Left cardiac atrium (tissue), 4 donors: ENCODE measurements around the gene ADCY7. TPM values are rescaled to one million over a fixed set of nuclear protein-coding genes. Genes with fewer than 3 reads are reported as not detected.
A peak's percentile ranks its signal among the peaks of the same experiment; 100 is the strongest.

Experiments used
- ATAC-seq, 2 donors: fragments of 200-7000 bp; cut with Tn5 transposase; one replicate each; pipeline ENCODE4 v1.9.1; 2020; ENCODE audit warnings: mild to moderate bottlenecking in 2 of 2, moderate library complexity in 2 of 2
- DNase-seq: peaks from one replicate; pipeline ENCODE4 v3.0.0-alpha.2; 2020
- intact Hi-C, 2 donors: fragments of 100-400 bp; cut with DNase I; formaldehyde crosslinking; loops; one replicate each; pipeline versions ENCODE4 v1.14.1 to v1.15.1; 2022 to 2023
- total RNA-seq, 2 donors: library from RNA; stranded (reverse); fragmentation: NEBNext Ultra II Directional; extraction: Animal tissue kit (Norgen Biotek cat#: 25700); gene quantifications; one replicate each; pipeline ENCODE4 v1.2.1, GENCODE V29; 2021
- donor health status: DM: no; HTN: yes; CAD: no.
- donor health status: DM: no; HTN: yes; CAD: no; lungs with severe emphysema.
- donor health status: DM: yes; HTN: yes; CAD: no.
- donor health status: Dilated cardiomyopathy.

Gene ADCY7
- total RNA-seq, 2 donors from 2014 or later, result 14.3 to 23.7 TPM

DNA sequence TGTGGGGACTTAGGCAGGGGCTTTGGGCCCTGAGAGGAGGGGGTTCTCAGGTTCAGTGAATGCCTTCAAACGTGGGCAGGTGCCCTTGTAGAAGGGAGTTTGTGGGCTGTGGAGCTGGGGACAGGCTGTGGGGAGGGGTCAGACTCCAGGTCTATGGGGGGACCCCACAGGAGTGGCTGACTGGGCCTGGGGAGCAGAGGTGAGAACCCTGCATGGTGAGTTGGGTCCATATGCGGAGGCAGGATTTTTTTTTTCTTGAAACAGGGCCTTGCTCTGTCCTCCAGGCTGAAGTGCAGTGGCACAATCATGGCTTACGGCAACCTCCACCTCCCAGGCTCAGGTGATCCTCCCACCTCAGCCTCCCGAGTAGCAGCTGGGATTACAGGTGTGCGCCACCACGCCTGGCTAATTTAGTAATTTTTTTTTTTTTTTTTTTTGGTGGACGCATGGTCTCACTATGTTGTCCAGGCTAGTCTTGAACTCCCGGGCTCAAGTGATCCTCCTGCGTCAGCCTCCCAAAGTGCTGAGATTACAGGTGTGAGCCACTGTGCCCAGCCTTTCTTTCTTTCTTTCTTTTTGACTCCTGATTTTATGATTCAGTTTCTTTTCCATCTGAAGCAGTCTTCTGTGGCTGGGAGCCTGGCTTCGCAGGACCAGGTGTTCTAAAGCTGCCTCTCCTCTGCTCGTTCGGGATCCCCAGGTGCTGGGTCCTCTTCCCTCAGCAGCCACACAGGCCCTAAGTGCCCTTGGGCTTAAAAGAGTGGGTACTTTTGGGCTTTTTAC, 19.0 kb upstream of the ADCY7 start:
- DNase-seq, result no peak
- intact Hi-C loops, result no loop called here

DNA sequence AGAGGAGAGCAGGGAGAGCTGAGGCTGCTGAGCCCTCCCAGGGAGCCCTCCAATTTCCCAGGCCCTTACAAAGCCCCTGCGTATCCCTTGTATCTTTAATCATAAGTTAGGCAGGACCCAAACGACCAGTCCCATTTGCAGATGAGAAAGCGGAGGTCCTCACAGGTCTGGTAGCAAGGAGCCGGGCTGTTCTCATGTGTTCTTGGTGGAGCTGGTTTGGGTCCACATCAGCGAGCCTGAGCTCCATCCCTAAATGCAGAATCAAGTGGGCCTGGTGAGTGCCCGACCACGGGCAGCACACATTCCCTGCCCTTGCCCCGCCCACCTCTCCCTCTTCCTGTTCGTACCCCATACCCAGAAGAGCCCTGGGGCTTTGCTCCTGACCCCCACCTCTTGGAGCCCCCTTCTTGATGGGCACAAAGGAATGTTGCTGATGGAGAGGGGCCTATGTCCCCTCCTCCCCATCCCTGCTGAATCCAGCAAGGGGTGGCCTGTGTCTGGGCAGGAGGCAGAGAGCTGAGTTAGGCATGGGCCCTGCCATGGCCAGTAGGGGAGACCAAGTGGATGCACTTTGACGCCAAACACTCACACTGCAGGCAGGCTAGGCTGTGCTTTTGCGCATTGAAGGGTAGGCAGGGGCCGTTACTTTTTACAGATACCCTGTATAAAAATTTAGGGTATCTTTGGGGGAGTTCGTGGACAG, 18.3 kb upstream of the ADCY7 start:
- intact Hi-C loops, result no loop called here
- no peak for DNase-seq
- ATAC-seq, result no peak

More for the DNA sequence above, 19.0 kb upstream of the ADCY7 start:
- no peak for ATAC-seq

DNA sequence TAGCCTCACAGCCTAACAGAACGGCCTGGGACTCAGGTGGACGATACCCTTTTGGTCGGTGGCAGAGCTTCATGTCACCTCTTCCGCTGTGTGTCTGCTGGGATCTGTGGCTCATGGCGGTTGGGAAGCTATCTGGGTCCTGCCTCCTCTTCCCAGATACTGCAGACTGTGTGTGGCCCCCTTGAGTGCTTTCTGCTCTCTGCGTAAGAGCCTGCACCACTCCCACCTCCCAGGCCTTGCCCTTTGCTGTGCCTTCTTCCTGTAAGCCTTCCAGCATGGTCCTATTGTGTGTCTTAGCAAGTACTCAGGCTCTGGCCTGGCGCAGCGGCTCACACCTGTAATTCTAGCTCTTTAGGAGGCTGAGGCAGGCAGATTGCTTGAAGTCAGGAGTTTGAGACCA, 17.5 kb upstream of the ADCY7 start:
- DNase-seq (no peak), ATAC-seq (no peak)
- intact Hi-C loops, result no loop called here

DNA sequence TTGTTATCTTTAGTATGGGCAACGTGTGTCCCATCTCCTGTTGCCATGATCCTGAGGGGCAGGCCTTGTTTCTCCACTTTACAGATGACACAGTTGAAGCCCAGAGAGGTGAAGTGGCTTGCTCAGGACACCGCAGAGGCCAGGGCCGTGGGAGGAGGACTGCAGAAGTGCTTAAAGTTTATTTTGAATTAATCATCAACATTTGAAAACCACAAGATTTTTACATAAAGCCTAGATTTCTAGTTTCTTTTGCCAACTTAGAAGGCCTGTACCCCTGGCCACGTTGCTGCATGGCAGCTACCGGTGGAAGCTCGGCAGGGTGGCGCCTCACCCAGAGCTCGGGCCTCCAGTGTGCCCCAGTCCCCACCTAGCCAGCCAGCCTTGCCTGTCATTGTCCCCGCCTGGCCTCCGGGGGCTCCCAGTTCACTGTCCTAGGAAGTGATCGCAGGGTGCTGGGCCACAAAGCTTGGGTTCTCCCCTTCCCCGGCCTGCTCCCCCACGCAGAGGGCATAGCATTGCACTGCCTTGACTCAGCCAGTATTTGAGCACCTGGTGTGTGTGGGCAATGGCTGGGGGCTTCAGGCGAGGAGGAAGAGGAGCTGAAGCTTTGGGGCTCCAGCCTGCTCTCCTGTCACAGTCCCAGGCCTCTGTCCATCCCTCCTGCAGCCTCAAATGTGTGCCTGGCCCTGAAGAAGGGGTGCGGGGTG, 14.8 kb upstream of the ADCY7 start:
- DNase-seq (peak; percentile 27), ATAC-seq (peak in 1 of 2 donors; percentile 30)
- intact Hi-C loops, result no loop called here

DNA sequence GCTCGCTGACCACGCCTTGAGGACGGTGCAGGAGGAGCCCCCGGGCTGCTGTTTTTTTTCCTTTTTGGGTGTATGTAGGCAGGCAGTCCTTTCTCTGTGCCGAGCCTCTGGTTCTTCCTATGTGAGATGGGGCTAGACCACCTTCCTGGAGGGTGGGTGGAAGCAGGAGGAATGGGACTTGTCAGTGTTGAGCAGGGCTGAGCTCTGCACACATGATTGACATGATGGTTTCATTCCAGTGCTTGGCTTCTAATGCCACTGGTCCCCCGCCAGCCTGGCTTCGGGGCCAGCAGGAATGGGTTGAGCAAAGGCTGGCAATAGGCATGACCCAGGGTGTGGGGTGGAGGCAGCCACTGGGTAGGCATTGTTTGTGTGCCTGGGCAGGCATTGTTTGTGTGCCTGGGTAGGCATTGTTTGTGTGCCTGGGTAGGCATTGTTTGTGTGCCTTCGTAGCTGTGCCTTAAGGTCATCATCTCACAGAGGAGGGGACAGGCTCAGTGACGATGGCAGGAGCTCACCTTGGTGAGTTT, 14.2 kb upstream of the ADCY7 start:
- no peak for DNase-seq
- peak; percentile 14 to 79 for ATAC-seq
- intact Hi-C loops, result no loop called here

DNA sequence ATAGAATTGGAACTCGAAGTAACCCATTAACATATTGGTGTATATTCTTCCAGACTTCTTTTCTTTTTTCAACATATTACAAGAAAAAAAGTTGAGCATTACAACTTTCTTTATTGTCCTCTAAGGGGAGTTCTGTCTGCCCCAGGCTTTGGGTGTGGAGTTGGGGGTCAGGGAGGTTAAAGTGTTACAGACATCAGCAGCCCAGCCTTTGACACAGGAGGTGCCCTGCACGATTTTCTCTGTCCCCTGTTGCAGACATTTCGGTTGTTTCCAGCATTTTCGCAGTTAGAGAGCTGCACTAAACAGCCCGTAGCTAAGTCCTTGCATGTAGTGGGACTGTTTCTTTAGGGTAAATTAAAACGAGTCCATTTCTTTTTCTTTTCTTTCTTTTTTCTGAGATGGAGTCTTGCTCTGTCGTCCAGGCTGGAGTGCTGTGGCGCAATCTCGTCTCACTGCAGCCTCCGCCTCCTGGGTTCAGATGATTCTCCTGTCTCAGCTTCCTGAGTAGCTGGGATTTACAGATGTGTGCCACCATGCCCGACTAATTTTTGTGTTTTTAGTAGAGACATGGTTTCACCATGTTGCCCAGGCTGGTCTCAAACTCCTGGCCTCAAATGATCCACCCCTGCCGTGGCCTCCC, 13.4 kb upstream of the ADCY7 start:
- intact Hi-C loops, result no loop called here
- ATAC-seq (no peak), DNase-seq (no peak)

DNA sequence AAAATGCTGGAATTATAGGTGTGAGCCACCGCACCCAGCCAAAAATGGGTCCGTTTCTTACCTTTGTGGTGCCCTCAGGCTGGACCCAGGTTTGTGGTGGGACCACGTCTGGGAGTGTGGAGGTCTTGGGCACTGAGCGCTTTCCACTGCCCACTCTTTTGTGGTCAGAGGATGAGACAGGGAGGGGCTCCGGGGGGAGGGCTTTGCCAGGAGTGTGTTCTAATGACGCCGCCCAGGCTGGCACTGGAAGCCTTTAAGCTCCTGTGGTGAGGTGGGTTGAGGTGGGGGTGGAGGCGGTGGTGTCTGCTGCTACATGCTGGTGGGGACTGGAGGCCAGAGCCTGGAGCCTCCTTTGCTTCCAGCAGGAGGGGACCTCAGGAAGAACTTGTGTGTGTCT, 12.8 kb upstream of the ADCY7 start:
- DNase-seq (no peak), ATAC-seq (no peak)
- intact Hi-C loops, result no loop called here

DNA sequence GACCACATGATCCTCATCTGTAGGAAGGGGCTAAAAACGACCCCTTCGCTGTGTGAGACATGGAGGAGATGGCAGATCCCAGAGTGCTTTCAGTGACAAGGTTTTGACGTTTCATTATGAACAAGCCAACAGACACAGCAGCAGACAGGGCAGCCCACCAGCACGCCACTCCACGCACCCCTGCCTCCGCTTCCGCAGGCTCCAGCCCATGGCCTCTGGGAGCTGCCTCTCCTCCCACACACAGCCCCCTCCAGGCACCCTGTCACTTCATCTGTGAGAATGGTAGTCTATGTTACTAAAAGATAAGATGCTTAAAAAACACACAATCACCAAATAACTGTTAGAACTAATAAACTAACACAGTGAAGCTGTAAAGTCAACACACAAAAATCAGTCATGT, 12.3 kb upstream of the ADCY7 start:
- DNase-seq (no peak), ATAC-seq (no peak)
- intact Hi-C loops, result no loop called here

DNA sequence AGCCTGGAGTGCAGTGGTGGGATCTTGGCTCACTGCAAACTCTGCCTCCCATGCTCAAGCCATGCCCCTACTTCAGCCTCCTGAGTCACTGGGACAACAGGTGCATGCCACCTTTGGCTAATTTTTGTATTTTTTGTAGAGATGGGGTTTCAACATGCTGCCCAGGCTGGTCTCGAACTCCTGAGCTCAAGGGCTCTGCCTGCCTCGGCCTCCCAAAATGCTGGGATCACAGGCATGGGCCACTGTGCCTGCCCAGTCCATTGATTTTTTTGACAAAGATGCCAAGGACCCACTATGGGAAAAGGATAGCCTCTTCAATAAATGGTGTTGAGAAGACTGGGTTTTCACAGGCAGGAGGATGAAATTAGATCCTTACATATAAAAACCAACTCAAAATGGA, 10.8 kb upstream of the ADCY7 start:
- intact Hi-C loops, result no loop called here
- no peak for ATAC-seq
- no peak for DNase-seq

DNA sequence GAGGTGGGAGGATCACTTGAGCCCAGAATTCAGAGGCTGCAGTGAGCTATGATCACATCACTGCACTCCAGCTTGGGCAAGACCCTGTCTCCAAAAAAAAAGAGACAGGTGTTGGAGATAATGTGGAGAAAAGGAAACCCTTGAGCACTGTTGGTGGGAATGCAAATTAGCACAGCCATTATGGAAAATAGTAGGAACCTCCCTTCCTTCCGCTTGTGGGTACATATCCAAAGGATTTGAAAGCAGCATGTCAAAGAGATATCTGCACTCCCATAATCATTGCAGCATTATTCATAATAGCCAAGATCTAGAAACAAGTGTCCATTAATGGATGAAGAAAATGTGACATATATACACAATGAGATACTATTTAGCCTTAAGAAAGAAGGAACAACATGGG, 9.7 kb upstream of the ADCY7 start:
- intact Hi-C loops, result no loop called here
- ATAC-seq, result no peak

DNA sequence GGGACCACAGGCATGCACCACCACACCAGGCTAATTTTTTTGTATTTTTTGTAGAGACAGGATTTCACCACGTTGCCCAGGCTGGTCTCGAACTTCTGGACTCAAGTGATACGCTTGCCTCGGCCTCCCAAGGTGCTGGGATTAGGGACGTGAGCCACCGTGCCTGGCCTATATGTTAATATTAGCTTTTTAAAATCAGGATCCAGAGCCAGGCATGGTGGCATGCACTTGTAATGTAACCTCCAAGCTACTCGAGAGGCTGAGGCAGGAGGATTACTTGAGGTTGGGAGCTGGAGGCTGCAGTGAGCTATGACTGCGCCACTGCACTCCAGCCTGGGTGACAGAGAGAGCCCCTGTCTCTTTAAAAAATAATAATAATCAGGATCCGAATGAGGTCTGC, 8.5 kb upstream of the ADCY7 start:
- intact Hi-C loops, result no loop called here
- DNase-seq (no peak), ATAC-seq (no peak)

More for the DNA sequence above, 9.7 kb upstream of the ADCY7 start:
- no peak for DNase-seq

DNA sequence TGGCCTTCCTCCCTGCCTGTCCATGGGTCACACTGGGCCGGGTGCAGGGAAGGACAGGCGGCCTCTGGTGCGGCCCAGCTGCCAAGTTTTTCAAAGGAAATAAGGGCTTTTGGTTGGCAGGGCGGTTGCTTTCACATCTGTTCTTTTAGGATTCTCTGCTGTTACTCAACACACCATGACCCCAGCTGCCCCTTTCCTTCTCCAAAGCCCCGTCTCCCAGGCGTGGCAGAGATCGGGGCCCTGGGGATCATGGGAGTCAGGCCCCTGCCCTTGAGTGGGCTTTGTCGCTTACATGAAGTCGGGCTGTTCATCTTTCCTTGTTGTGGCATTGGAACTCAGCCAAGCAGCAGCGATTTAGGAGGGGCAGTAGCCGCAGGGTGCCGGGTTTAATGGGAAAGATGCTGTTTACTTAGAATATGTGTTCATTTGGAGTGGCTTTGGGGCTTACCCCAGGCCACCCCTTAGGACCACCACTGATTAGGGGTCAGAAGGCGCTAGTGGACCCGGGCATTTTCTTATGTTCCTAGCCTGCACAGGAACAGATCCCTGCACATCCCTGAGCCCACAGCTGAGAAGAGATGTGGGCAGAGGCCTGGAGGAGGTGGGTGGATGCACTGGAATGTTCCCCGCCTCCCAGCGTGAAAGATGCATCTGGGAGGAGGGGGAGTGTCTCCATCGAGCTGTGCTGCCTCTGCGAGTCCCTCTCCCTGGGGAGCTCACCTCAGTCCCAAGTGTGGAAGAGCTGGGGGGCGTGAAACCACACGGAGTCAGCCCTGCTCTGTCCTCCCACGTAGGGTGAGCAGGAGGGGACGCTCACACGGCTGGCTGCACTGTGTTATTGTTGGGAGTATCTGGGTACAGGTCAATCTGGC, 6.8 kb upstream of the ADCY7 start:
- intact Hi-C loops, result no loop called here
- ATAC-seq (peak; percentile 80 to 87), DNase-seq (peak; percentile 77)

DNA sequence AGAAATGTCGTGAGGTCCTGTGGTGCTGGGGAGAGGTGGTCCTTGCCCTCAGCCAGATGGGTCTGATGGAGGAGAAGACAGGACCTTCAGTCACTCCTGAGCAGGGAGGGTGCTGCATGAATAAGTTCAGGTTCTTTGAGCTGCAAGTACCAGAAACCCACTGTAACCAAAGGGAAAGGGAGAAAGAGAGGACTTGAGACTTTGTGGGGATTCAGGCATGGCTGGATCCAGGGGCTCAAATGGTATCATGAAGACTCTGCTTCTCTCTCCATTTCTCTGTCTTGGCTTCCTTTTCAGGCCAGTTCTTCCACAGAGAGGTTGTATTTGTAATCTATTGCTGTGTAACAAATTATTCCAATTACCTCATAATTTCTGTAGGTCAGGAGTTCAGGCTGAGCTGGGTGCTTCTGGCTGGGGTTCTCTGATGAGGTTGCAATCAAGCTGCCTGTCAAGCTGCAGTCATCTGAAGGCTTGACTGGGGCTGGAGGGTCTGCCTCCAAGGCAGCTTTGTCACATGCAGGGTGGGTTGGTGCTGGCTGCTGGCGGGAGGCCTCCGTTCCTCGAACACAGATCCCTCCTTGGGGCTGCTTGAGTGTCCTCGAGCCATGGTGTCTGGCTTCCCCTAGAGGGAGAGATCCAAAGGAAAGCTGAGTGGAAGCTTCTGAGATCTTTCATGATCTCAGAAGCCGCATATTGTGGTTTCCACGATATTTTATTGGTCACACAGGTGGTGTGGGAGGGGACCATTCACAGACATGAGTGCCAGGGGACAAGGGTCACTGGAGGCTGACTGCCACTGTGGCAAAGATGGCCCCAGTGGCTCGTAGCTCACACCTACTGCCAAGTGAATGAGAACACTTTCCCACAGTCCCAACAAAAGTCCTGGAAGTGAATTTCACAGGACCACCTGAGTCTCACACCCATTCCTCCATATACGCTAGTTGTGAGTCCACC, 5.9 kb upstream of the ADCY7 start:
- no peak for DNase-seq
- ATAC-seq, result no peak
- intact Hi-C loops, result no loop called here

DNA sequence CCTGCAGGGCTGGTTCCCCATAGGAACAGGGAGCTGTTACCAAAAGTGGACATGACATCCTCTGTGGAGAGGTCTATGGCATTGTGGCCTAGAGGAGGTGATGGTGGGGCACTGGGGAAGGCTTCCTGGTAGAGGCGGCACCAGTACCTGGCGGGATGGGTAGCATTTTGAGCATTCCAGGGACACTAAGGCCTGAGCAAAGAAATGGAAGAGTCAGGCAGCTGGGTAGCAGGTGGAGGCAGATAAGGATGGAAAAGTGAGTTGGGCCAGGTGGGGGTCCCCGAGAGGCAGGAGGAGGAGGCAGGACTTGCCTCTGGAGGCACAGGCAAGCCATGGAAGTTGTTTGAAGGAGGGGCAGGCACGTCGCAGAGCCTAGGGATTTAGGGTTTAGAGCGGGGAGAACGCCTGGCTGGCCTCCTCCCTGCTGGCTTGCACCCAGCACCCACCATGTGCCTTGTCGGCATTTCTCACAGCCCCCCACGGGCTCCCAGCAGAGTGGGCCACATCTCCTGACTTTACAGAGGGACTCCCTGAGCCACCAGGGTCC, 5.1 kb upstream of the ADCY7 start:
- intact Hi-C loops, result no loop called here
- ATAC-seq (no peak), DNase-seq (no peak)

DNA sequence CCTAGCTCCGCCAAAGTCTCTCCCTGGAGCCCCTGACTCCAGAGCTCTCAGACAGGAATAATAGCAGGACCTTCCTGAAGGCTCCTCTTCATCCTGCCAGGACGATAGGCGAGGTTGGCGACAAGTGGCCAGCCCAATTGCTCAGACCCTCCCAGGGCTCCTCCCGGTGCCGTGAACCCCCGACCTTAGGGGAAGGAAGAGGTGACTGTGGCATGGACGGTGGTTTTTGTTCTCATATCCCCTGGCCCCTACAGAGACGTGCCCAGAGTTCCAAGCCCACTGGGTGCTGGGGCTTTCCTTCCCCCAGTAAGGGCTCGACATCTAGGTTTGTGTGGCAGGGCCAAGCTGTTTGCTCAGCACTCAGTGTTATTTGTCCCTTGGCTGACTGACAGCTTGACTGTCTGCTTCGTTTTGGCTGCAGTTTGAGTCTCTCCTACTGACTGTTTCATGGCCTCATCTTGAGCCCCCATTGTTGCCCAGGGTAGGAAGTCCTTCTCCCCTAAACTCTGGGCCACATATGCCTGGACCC, 4.6 kb upstream of the ADCY7 start:
- ATAC-seq (no peak), DNase-seq (peak; percentile 26)
- intact Hi-C loops, result no loop called here

DNA sequence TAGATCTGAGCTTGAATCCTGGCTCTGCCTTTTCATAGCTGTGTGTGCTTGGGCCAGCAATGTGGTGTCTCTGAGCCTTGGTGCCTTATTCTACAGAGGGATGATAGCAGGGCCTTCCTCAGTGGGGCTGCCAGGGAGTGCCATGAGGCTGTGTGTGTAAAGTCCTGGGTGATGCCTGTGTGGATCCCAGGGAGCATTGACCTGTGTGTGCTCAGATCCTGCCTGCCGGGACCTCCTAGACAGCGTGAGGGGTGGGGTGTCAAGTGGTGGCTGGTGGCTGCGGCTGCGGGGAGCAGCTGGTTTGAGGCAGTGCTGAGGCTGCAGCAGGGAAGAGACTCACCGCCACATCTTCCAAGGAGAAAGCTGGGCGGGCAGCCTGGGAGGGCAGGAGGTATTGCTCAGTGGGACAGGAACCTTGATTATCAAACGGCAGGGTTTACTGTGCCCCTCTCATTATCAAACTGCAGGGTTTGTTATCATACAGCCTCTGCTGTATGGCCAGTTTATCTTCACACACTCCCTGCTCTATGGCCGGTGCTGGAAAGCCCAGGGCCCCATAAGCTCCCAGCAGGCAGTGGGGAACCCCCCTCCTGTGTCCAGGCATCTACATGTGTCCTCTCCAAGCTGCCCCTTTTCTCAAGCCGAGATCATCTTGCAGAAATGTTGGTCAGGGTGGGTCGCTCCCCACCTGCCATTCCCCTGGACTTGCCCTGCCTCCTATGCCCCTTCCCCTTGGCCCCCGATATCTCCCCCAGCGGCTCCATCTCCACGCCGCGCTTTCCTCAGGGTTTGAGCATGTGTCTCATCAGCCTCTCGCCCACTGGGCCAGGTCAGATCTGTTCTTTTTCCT, 3.1 kb upstream of the ADCY7 start:
- ATAC-seq (no peak), DNase-seq (peak; percentile 16)
- intact Hi-C loops, result no loop called here
